GM23338 (cell line): ENCODE results near the gene USP19. TPM values are rescaled to one million over a fixed set of nuclear protein-coding genes. Genes with fewer than 3 reads are reported as not detected.

Source experiments
- ATAC-seq: fragments of 200-7000 bp; cut with Tn5 transposase; 3 replicates; pipeline ENCODE4 v1.9.1; 2020
- DNase-seq: peaks from one replicate; pipeline ENCODE4 v3.0.0-alpha.2; 2015; ENCODE audit warnings: low spot score
- H2AFZ ChIP-seq: fragments of 200-600 bp; sonication (generic); 2 replicates; pipeline ENCODE4 v1.8.0; 2016; ENCODE audit warnings: antibody characterized with exemption, mild to moderate bottlenecking, moderate library complexity
- H3F3A ChIP-seq: fragments of 200-600 bp; sonication (generic); replicated peaks from 2 replicates; pipeline ENCODE4 v1.8.0; 2017; ENCODE audit warnings: antibody characterized with exemption, mixed run types, low read depth
- H3K27ac ChIP-seq: fragments of 200-600 bp; sonication (generic); 2 replicates; pipeline ENCODE4 v1.6.1; 2016; ENCODE audit warnings: low read depth
- H3K27me3 ChIP-seq: fragments of 200-600 bp; sonication (generic); 2 replicates; pipeline ENCODE4 v1.8.0; 2016; ENCODE audit warnings: mild to moderate bottlenecking, mixed run types, moderate library complexity; ENCODE audit not compliant: insufficient read depth
- H3K36me3 ChIP-seq: fragments of 200-600 bp; sonication (generic); 2 replicates; pipeline ENCODE4 v1.8.0; 2016; ENCODE audit warnings: mild to moderate bottlenecking; ENCODE audit not compliant: insufficient read depth
- H3K4me1 ChIP-seq: fragments of 200-600 bp; sonication (generic); 2 replicates; pipeline ENCODE4 v1.8.0; 2016; ENCODE audit warnings: mild to moderate bottlenecking, moderate library complexity; ENCODE audit not compliant: insufficient read depth
- H3K4me2 ChIP-seq: fragments of 200-600 bp; sonication (generic); 2 replicates; pipeline ENCODE4 v1.7.1; 2017; ENCODE audit warnings: mixed run types
- H3K4me3 ChIP-seq: fragments of 200-600 bp; sonication (generic); 2 replicates; pipeline ENCODE4 v1.6.1; 2016; ENCODE audit warnings: mixed run types
- H3K79me2 ChIP-seq: fragments of 200-600 bp; sonication (generic); replicated peaks from 2 replicates; pipeline ENCODE4 v1.8.0; 2017; ENCODE audit warnings: mild to moderate bottlenecking; ENCODE audit not compliant: insufficient read depth
- H3K9me2 ChIP-seq: fragments of 200-600 bp; sonication (generic); 2 replicates; pipeline ENCODE4 v1.8.0; 2017; ENCODE audit not compliant: insufficient read depth
- H4K20me1 ChIP-seq: fragments of 200-600 bp; sonication (generic); replicated peaks from 2 replicates; pipeline ENCODE4 v1.8.0; 2017; ENCODE audit warnings: mild to moderate bottlenecking; ENCODE audit not compliant: insufficient read depth
- H3K27ac Mint-ChIP-seq: 2 replicates; pipeline ENCODE4 v1.8.0; 2020; ENCODE audit warnings: inconsistent platforms, mild to moderate bottlenecking, moderate library complexity, mixed read lengths
- H3K27me3 Mint-ChIP-seq: 3 replicates; pipeline ENCODE4 v1.8.0; 2022; ENCODE audit warnings: low read depth, mild to moderate bottlenecking, moderate library complexity, mixed read lengths, inconsistent platforms; ENCODE audit not compliant: insufficient read depth, poor library complexity
- H3K36me3 Mint-ChIP-seq: 3 replicates; pipeline ENCODE4 v1.8.0; 2021; ENCODE audit warnings: low read depth, mild to moderate bottlenecking, inconsistent platforms, moderate library complexity, mixed read lengths
- H3K4me1 Mint-ChIP-seq: 3 replicates; pipeline ENCODE4 v1.8.0; 2020; ENCODE audit warnings: mild to moderate bottlenecking, inconsistent platforms, mixed read lengths
- H3K4me3 Mint-ChIP-seq: 3 replicates; pipeline ENCODE4 v1.8.0; 2021; ENCODE audit warnings: moderate library complexity, mild to moderate bottlenecking, inconsistent platforms, mixed read lengths
- H3K9me3 Mint-ChIP-seq: 3 replicates; pipeline ENCODE4 v1.8.0; 2020; ENCODE audit warnings: moderate library complexity, mild to moderate bottlenecking, inconsistent platforms, mixed read lengths
- CREB1 ChIP-seq: fragments of 250-450 bp; sonication (Bioruptor Pico); IDR thresholded peaks from 2 replicates; pipeline ENCODE4 v1.5.0; 2020; ENCODE audit warnings: low read depth, mild to moderate bottlenecking, moderate library complexity
- EZH2phosphoT487 ChIP-seq: fragments of 200-600 bp; sonication (generic); IDR thresholded peaks from one replicate; pipeline ENCODE4 v1.8.1; 2018; ENCODE audit warnings: antibody characterized with exemption; ENCODE audit not compliant: unreplicated experiment
- JUNB ChIP-seq: IDR thresholded peaks from one replicate; pipeline ENCODE4 v1.6.1; 2016; ENCODE audit warnings: antibody characterized with exemption; ENCODE audit not compliant: unreplicated experiment
- NANOG ChIP-seq: IDR thresholded peaks from 2 replicates; pipeline ENCODE4 v1.6.1; 2016; ENCODE audit warnings: antibody characterized with exemption, borderline replicate concordance
- POLR2AphosphoS5 ChIP-seq: IDR thresholded peaks from 2 replicates; pipeline ENCODE4 v1.6.1; 2016; ENCODE audit warnings: antibody characterized with exemption, low read depth
- STAT1 ChIP-seq: IDR thresholded peaks from one replicate; pipeline ENCODE4 v1.6.1; 2016; ENCODE audit warnings: antibody characterized with exemption; ENCODE audit not compliant: unreplicated experiment
- ZNF114 ChIP-seq: fragments of 250-450 bp; sonication (Bioruptor Pico); IDR thresholded peaks from 2 replicates; pipeline ENCODE4 v1.5.0; 2020; ENCODE audit warnings: mild to moderate bottlenecking, moderate library complexity
- ZNF331 ChIP-seq: fragments of 250-450 bp; sonication (Bioruptor Pico); IDR thresholded peaks from 2 replicates; pipeline ENCODE4 v1.5.0; 2020; ENCODE audit warnings: low read depth, mild to moderate bottlenecking, moderate library complexity
- polyA plus RNA-seq: library from polyadenylated mRNA; unstranded; fragments of >200 nt; fragmentation: Nextera tagmentation; extraction: Ambion mirVana; gene quantifications from 2 replicates; pipeline ENCODE4 v1.2.1, GENCODE V29; 2016
- total RNA-seq: library from RNA; depleted of rRNA; stranded (reverse); fragments of >200 nt; shearing (Covaris generic); gene quantifications from 2 replicates; pipeline ENCODE4 v1.2.3, GENCODE V29; 2014
- TF ChIP-seq, protein P1 (sequence below): IDR thresholded peaks from one replicate; pipeline ENCODE4 v1.6.1; 2018; ENCODE audit warnings: antibody characterized with exemption; ENCODE audit not compliant: unreplicated experiment
- TF ChIP-seq, protein P2 (sequence below), 2 experiments: fragments of 200-600 bp in 1 of 2; sonication (generic) in 1 of 2; conservative IDR thresholded peaks; 2 replicates each; pipeline versions ENCODE4 v1.5.1 to v1.6.1; 2016 to 2017; ENCODE audit warnings: antibody characterized with exemption in 2 of 2, low read depth in 2 of 2, mild to moderate bottlenecking in 2 of 2, moderate library complexity in 1 of 2

Gene USP19
- total and polyA plus RNA-seq, 2 experiments from 2014 or later = 13.2 to 62.0 TPM

DNA sequence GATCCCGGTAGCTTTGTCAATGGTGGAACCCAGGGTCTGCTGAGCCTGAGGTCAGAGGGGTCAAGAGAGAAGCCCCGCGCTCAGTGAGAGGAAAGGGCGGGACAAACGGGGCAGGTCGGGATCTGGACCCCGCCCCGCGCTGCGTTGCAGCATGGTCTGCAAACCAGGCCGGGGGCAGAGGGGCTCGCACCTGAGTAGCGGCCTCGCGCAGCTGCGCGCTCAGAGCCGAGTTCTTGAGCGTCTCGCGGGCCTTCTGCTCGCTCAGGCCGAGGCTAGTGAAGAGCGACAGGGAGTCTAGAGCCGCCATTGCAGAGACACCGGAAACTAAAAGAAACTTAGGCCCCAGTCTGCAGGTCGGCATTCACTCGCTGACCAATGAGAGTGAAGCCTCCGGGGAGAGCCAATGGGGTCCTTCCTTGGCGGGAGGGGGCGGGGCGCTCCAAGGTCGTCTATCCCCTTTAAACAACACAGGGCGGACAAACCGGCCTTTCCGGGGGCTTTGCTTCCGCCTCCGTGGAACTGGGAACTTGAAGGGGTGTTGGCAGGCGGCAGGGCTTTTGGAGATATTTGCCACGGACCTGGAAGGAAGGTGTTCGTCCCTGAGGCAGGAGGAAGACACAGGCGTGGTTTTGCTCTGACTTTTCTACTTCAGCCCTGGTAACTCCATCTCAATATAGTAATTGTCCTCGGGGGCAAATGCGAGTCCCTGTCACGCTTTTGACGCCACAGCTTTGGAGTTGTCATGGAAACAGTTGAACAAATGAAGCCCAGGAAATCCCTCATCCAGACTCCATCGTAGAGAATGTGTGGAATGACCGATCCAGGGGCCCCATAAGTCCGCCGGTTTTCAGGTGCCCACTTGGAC is 16.0 kb downstream of the USP19 start, which contains the start of gene QARS1:
Gene QARS1, minus strand, starts transcription at position 331 of the 865 bp plus-strand sequence. Its CDS starts 24 bp downstream, at position 307.
- peak; percentile 98 for DNase-seq
- peaks cover 17% of the 10 kb centered on the region for H3K27me3 Mint-ChIP-seq
- no peaks in the 10 kb centered on the region for H3K9me2 ChIP-seq
- peak within 1 kb of the TSS; percentile 100 for H3K4me2 ChIP-seq
- peaks cover 24% of the 10 kb centered on the region for H3K36me3 ChIP-seq
- TF ChIP-seq, protein P1, sequence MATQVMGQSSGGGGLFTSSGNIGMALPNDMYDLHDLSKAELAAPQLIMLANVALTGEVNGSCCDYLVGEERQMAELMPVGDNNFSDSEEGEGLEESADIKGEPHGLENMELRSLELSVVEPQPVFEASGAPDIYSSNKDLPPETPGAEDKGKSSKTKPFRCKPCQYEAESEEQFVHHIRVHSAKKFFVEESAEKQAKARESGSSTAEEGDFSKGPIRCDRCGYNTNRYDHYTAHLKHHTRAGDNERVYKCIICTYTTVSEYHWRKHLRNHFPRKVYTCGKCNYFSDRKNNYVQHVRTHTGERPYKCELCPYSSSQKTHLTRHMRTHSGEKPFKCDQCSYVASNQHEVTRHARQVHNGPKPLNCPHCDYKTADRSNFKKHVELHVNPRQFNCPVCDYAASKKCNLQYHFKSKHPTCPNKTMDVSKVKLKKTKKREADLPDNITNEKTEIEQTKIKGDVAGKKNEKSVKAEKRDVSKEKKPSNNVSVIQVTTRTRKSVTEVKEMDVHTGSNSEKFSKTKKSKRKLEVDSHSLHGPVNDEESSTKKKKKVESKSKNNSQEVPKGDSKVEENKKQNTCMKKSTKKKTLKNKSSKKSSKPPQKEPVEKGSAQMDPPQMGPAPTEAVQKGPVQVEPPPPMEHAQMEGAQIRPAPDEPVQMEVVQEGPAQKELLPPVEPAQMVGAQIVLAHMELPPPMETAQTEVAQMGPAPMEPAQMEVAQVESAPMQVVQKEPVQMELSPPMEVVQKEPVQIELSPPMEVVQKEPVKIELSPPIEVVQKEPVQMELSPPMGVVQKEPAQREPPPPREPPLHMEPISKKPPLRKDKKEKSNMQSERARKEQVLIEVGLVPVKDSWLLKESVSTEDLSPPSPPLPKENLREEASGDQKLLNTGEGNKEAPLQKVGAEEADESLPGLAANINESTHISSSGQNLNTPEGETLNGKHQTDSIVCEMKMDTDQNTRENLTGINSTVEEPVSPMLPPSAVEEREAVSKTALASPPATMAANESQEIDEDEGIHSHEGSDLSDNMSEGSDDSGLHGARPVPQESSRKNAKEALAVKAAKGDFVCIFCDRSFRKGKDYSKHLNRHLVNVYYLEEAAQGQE = peak; percentile 29
- TF ChIP-seq, protein P2, sequence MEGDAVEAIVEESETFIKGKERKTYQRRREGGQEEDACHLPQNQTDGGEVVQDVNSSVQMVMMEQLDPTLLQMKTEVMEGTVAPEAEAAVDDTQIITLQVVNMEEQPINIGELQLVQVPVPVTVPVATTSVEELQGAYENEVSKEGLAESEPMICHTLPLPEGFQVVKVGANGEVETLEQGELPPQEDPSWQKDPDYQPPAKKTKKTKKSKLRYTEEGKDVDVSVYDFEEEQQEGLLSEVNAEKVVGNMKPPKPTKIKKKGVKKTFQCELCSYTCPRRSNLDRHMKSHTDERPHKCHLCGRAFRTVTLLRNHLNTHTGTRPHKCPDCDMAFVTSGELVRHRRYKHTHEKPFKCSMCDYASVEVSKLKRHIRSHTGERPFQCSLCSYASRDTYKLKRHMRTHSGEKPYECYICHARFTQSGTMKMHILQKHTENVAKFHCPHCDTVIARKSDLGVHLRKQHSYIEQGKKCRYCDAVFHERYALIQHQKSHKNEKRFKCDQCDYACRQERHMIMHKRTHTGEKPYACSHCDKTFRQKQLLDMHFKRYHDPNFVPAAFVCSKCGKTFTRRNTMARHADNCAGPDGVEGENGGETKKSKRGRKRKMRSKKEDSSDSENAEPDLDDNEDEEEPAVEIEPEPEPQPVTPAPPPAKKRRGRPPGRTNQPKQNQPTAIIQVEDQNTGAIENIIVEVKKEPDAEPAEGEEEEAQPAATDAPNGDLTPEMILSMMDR (conservative IDR thresholded peaks at IDR 0.05; ENCODE audit: low read depth in 2 of 2) = no peak
- TF ChIP-seq ZNF331 (CRISPR knock-in tag) (no peak), ZNF114 (CRISPR knock-in tag) (no peak), NANOG (no peak), EZH2phosphoT487 (no peak), CREB1 (0 out of 2 replicates have a peak, but pooled peaks have one; percentile 18), STAT1 (no peak), JUNB (no peak), POLR2AphosphoS5 (peak; percentile 83)
- peaks cover 10% of the 10 kb centered on the region for H3K79me2 ChIP-seq
- ATAC-seq = peak; percentile 98
- peaks cover 14% of the 10 kb centered on the region for H3K4me1 ChIP-seq
- H3K4me3 Mint-ChIP-seq = peak within 1 kb of the TSS; percentile 99
- H3K9me3 Mint-ChIP-seq = no peaks in the 10 kb centered on the region
- no peaks in the 10 kb centered on the region; the same call in 1 of the 2 replicates for H4K20me1 ChIP-seq
- peaks cover 55% of the 10 kb centered on the region for H3K36me3 Mint-ChIP-seq
- peaks cover 24% of the 10 kb centered on the region for H3K4me1 Mint-ChIP-seq
- H2AFZ ChIP-seq = peak within 1 kb of the TSS; percentile 89; the same call in 1 of the 2 replicates
- peak within 1 kb of the TSS; percentile 99 for H3K27ac Mint-ChIP-seq
- H3K27ac ChIP-seq = peak within 1 kb of the TSS; percentile 82
- H3K27me3 ChIP-seq = no peaks in the 10 kb centered on the region
- H3K4me3 ChIP-seq = peak within 1 kb of the TSS; percentile 88
- H3F3A ChIP-seq = peaks cover 17% of the 10 kb centered on the region; the same call in 1 of the 2 replicates
